SK-N-SH (cell line): Measurements from ENCODE around the gene TMEM245. TPM values are rescaled to one million over a fixed set of nuclear protein-coding genes. Genes with fewer than 3 reads are reported as not detected.

Source experiments
- CTCF ChIA-PET: fragments of 300-600, 350-600 bp; formaldehyde crosslinking; extraction: SDS; loops from one replicate; lab custom pipeline; 2021; lab: Yijun Ruan, JAX
- POLR2A ChIA-PET: fragments of 350-600 bp; sonication (Branson Sonifier 250); formaldehyde crosslinking; extraction: SDS; loops from one replicate; lab custom pipeline; 2020; ENCODE audit warnings: antibody characterized with exemption, inconsistent platforms; lab: Yijun Ruan, JAX
- DNase-seq: peaks from one replicate; pipeline ENCODE4 v3.0.0; 2012
- H2AFZ ChIP-seq: fragments of 200-600 bp; sonication (generic); 2 replicates; pipeline ENCODE4 v1.8.1; 2016; ENCODE audit warnings: antibody characterized with exemption, mild to moderate bottlenecking, low read depth
- H3F3A ChIP-seq: fragments of 200-600 bp; sonication (generic); replicated peaks from 2 replicates; pipeline ENCODE3; 2016; ENCODE audit warnings: antibody characterized with exemption, mild to moderate bottlenecking; ENCODE audit not compliant: insufficient read depth
- H3K27ac ChIP-seq, 2 experiments: fragments of 200-500 bp in 1 of 2; fragments of 200-600 bp in 1 of 2; sonication (Bioruptor generic) in 1 of 2; sonication (generic), shearing (Covaris generic) in 1 of 2; 2 replicates each; pipeline versions ENCODE4 v1.5.1 to v1.6.1; 2014 to 2016; ENCODE audit warnings: low read depth in 2 of 2, inconsistent platforms in 1 of 2, low read length in 1 of 2, mild to moderate bottlenecking in 1 of 2, mixed read lengths in 1 of 2
- H3K27me3 ChIP-seq: fragments of 200-600 bp; sonication (generic), shearing (Covaris generic); 2 replicates; pipeline ENCODE4 v1.6.1; 2016; ENCODE audit warnings: mixed run types; ENCODE audit not compliant: insufficient read depth
- H3K36me3 ChIP-seq, 2 experiments: fragments of 200-500 bp in 1 of 2; fragments of 200-600 bp in 1 of 2; sonication (Bioruptor generic) in 1 of 2; sonication (generic) in 1 of 2; replicated peaks in 1 of 2; 2 replicates each; pipeline versions ENCODE3 to v1.5.1; 2014 to 2016; ENCODE audit warnings: low read length in 1 of 2, mild to moderate bottlenecking in 1 of 2; ENCODE audit not compliant: insufficient read depth in 2 of 2, control insufficient read depth in 1 of 2
- H3K4me1 ChIP-seq, 2 experiments: fragments of 200-500 bp in 1 of 2; fragments of 200-600 bp in 1 of 2; sonication (Bioruptor generic) in 1 of 2; sonication (generic), shearing (Covaris generic) in 1 of 2; 2 replicates each; pipeline versions ENCODE4 v1.5.1 to v1.6.1; 2014 to 2016; ENCODE audit warnings: low read depth in 1 of 2, low read length in 1 of 2, mixed run types in 1 of 2; ENCODE audit not compliant: insufficient read depth in 2 of 2, control insufficient read depth in 1 of 2
- H3K4me2 ChIP-seq: fragments of 200-600 bp; sonication (generic), shearing (Covaris generic); 2 replicates; pipeline ENCODE4 v1.6.1; 2017; ENCODE audit warnings: mixed run types
- H3K4me3 ChIP-seq, 2 experiments: fragments of 200-500 bp in 1 of 2; fragments of 200-600 bp in 1 of 2; sonication (Bioruptor generic) in 1 of 2; sonication (generic), shearing (Covaris generic) in 1 of 2; 2 replicates each; pipeline versions ENCODE4 v1.5.1 to v1.8.1; 2014 to 2016; ENCODE audit warnings: low read depth in 2 of 2, inconsistent platforms in 1 of 2, low read length in 1 of 2, mild to moderate bottlenecking in 1 of 2, mixed read lengths in 1 of 2, moderate library complexity in 1 of 2
- H3K79me2 ChIP-seq: fragments of 200-600 bp; sonication (generic); 2 replicates; pipeline ENCODE4 v1.8.1; 2017; ENCODE audit warnings: mild to moderate bottlenecking; ENCODE audit not compliant: insufficient read depth
- H3K9ac ChIP-seq: fragments of 200-600 bp; sonication (generic); 2 replicates; pipeline ENCODE4 v1.6.1; 2017; ENCODE audit warnings: mixed run types
- H3K9me2 ChIP-seq: fragments of 200-600 bp; sonication (generic); 2 replicates; pipeline ENCODE4 v1.6.1; 2017; ENCODE audit warnings: mixed run types
- H3K9me3 ChIP-seq: fragments of 200-600 bp; sonication (generic); 2 replicates; pipeline ENCODE4 v1.6.1; 2017; ENCODE audit warnings: mixed run types, mild to moderate bottlenecking, moderate library complexity
- H4K20me1 ChIP-seq: fragments of 200-600 bp; sonication (generic); 2 replicates; pipeline ENCODE4 v1.6.1; 2017; ENCODE audit warnings: mild to moderate bottlenecking, mixed run types; ENCODE audit not compliant: insufficient read depth
- CTCF ChIP-seq: fragments of 200-600 bp; sonication (generic); IDR thresholded peaks from 2 replicates; pipeline ENCODE4 v1.6.1; 2017; ENCODE audit warnings: antibody characterized with exemption, mild to moderate bottlenecking, moderate library complexity
- ELF1 ChIP-seq: IDR thresholded peaks from 2 replicates; pipeline ENCODE4 v1.4.0; 2012
- EZH2phosphoT487 ChIP-seq: fragments of 200-600 bp; sonication (generic); IDR thresholded peaks from 2 replicates; pipeline ENCODE4 v1.6.1; 2017; ENCODE audit warnings: low read depth, mixed run types, mild to moderate bottlenecking, antibody characterized with exemption, moderate library complexity, borderline replicate concordance
- FOXJ3 ChIP-seq: sonication (generic); formaldehyde crosslinking; IDR thresholded peaks from 2 replicates; pipeline ENCODE4 v1.5.1; 2020; ENCODE audit warnings: mild to moderate bottlenecking, missing genetic modification reagents
- GABPA ChIP-seq: IDR thresholded peaks from 2 replicates; pipeline ENCODE4 v1.4.0; 2012; ENCODE audit warnings: low read depth, mild to moderate bottlenecking
- GATA2 ChIP-seq: sonication (generic); formaldehyde crosslinking; IDR thresholded peaks from 2 replicates; pipeline ENCODE4 v1.5.0; 2020; ENCODE audit warnings: mild to moderate bottlenecking, missing genetic modification reagents
- MEF2A ChIP-seq: IDR thresholded peaks from 2 replicates; pipeline ENCODE4 v1.4.0; 2012; ENCODE audit warnings: low read depth, borderline replicate concordance
- NFIC ChIP-seq: IDR thresholded peaks from 2 replicates; pipeline ENCODE4 v1.4.0; 2012; ENCODE audit warnings: borderline replicate concordance
- RCOR1 ChIP-seq: fragments of 150-350 bp; IDR thresholded peaks from 2 replicates; pipeline ENCODE4 v1.6.1; 2017; ENCODE audit warnings: antibody characterized with exemption, low read length
- TCF12 ChIP-seq: IDR thresholded peaks from 2 replicates; pipeline ENCODE4 v1.4.0; 2012
- TEAD4 ChIP-seq: IDR thresholded peaks from 2 replicates; pipeline ENCODE4 v1.4.0; 2012; ENCODE audit warnings: mild to moderate bottlenecking, borderline replicate concordance; ENCODE audit not compliant: insufficient read depth
- ZBTB33 ChIP-seq: IDR thresholded peaks from 2 replicates; pipeline ENCODE4 v1.4.0; 2012; ENCODE audit warnings: low read depth, borderline replicate concordance
- WGBS: methylation state at CpG from one replicate; pipeline ENCODE4 v1.1.6; 2017; ENCODE audit warnings: low lambda C conversion rate; 5-methylcytosine and 5-hydroxymethylcytosine counted together
- polyA plus RNA-seq, 3 experiments: library from polyadenylated mRNA; depleted of rRNA; stranded (reverse); fragments of >200 nt; gene quantifications; 2 replicates each; pipeline ENCODE4 v1.2.3, GENCODE V29; 2012

The TMEM245 gene
- polyA plus RNA-seq, 1 of the 3 experiments (the other 2 are of a cell fraction), result 17.5 TPM

GRCh38 chr9:108980893-108981292 is 138.9 kb downstream of the TMEM245 start:
- H3K9me3 ChIP-seq, result no peaks in the 10 kb centered on the region
- H3K36me3 ChIP-seq, result peaks cover 37 to 38% of the 10 kb centered on the region in 2 experiments
- H2AFZ ChIP-seq, result no peak overlapping the region
- H3K27ac ChIP-seq, result no peak overlapping the region
- H3K4me1 ChIP-seq, result peaks cover 0 to 2% of the 10 kb centered on the region in 2 experiments; a peak in 1 of 4 replicates
- no peak overlapping the region for H3K9ac ChIP-seq
- no peak overlapping the region for H3K4me3 ChIP-seq
- WGBS, result 100% methylated on average over 1 of the region's 2 CpGs
- TF ChIP-seq EZH2phosphoT487, result no peak
- TF ChIP-seq ZBTB33, result no peak
- no peak for TF ChIP-seq NFIC
- no peak for TF ChIP-seq CTCF
- no peak for TF ChIP-seq MEF2A
- TF ChIP-seq FOXJ3 (CRISPR knock-in tag), result no peak
- TF ChIP-seq ELF1, result no peak
- TF ChIP-seq RCOR1, result no peak
- TF ChIP-seq GABPA, result no peak
- no peak for TF ChIP-seq TCF12
- no peaks in the 10 kb centered on the region; the same call in 1 of the 2 replicates for H3K79me2 ChIP-seq
- no peak for DNase-seq
- peaks cover 3% of the 10 kb centered on the region; the same call in 1 of the 2 replicates for H4K20me1 ChIP-seq
- H3F3A ChIP-seq, result no peaks in the 10 kb centered on the region
- no peak overlapping the region for H3K4me2 ChIP-seq
- ChIA-PET CTCF (interaction anchor here (1.0 kb wide), 1 partner anchor 13 kb away, joined by 3 read pairs; no protein-coding TSS in a partner anchor), POLR2A (no interaction called here)
- no peaks in the 10 kb centered on the region for H3K9me2 ChIP-seq
- H3K27me3 ChIP-seq, result no peaks in the 10 kb centered on the region

- Histone ChIP-seq H3K4me2 (no peak overlapping the region), H4K20me1 (no peaks in the 10 kb centered on the region), H2AFZ (no peak overlapping the region), H3K4me3 (no peak overlapping the region), H3K27me3 (no peaks in the 10 kb centered on the region)
- POLR2A ChIA-PET, result no interaction called here
- DNase-seq, result no peak
- 33% methylated on average over 1 of the region's 1 CpG for WGBS
- TF ChIP-seq TEAD4 (no peak), TCF12 (no peak), GATA2 (CRISPR knock-in tag) (no peak), NFIC (no peak)
- TF ChIP-seq, all 33 proteins: peak for 0
- H3K9ac ChIP-seq, result no peak overlapping the region
- peaks cover 32 to 49% of the 10 kb centered on the region in 2 experiments for H3K36me3 ChIP-seq
- no peaks in the 10 kb centered on the region for H3K9me2 ChIP-seq
- H3K9me3 ChIP-seq, result no peaks in the 10 kb centered on the region
- H3K27ac ChIP-seq, result no peak overlapping the region
- CTCF ChIA-PET, result interaction anchor here (1.4 kb wide), 1 partner anchor 24 kb away, joined by 5 read pairs; no protein-coding TSS in a partner anchor
- H3K79me2 ChIP-seq, result no peaks in the 10 kb centered on the region; the same call in 1 of the 2 replicates
- H3K4me1 ChIP-seq, result peaks cover 0 to 2% of the 10 kb centered on the region in 2 experiments; a peak in 2 of 4 replicates
- H3F3A ChIP-seq, result peaks cover 3% of the 10 kb centered on the region
Observed at GRCh38 chr9:108978205-108978604, 141.5 kb downstream of the TMEM245 start.
